ENCODE data around the gene SLC35E4.
"Not testable (repeated sequence)": the region's sequence is repeated elsewhere in the genome, so short reads cannot be mapped to it uniquely, and the experiment has no call there.

The SLC35E4 gene, protein sequence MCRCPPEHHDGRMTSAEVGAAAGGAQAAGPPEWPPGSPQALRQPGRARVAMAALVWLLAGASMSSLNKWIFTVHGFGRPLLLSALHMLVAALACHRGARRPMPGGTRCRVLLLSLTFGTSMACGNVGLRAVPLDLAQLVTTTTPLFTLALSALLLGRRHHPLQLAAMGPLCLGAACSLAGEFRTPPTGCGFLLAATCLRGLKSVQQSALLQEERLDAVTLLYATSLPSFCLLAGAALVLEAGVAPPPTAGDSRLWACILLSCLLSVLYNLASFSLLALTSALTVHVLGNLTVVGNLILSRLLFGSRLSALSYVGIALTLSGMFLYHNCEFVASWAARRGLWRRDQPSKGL

DNA sequence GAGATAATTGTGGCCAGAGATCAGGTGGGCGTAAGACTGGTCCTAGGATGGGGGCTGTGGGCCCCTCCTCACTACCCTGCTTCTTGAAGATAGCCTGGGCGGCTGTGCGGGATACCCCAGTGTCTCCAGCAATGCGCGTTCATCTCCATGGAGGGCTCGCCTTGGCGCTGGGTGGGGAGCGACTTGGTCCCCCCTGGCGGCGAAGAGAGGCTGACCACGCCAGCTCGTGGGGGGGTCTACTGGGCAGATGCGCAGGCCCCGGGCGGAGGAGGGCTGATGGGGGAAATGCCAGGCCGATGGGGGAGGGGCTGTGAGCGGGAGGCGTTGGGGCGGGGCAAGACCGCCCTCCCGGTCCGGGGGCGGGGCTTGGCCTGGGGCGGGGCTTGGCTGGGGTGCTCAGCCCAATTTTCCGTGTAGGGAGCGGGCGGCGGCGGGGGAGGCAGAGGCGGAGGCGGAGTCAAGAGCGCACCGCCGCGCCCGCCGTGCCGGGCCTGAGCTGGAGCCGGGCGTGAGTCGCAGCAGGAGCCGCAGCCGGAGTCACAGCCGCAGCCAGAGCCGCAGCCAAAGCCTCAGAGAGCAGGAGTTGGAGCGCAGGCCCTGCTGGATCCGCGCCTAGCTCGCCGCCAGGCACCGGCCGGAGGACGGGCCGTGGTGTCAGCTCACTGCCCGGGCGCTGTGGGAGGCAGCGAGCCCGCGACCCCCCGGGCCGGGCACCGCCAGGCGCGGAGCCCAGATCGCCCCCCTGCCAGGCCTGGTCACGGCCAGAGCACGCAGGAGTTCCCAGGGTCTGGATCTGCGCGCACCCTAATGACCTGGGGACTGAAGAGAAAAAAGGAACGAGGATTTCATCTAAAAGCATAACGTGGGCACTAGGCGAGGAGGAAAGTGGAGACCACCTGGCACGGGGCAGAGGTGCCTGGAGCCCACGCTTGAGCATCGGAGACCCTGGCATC lies at the start of gene SLC35E4:
SLC35E4 (plus strand) TSS at position 509 of the 953 bp plus-strand sequence. CDS start 670 bp downstream, outside the sequence.
- DNase-seq: peak; percentile 51 to 97 (median 92)

DNA sequence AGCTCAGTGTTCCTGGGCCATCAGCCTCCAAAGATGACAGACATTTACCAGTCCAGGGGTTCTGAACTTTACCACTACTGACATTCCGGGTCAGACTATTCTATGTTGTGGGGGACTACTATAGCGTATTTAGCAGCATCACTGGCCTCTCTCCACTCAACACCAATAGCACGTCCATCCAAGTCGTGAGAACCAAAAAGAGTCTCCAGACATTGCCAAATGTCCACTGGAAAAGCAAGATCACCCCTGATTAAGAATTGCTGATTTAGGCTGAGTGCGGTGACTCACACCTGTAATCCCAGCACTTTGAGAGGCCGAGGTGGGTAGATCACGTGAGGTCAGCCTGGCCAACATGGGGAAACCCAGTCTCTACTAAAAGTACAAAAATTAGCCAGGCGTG lies 49.2 kb upstream of the SLC35E4 start:
- no peak for DNase-seq

DNA sequence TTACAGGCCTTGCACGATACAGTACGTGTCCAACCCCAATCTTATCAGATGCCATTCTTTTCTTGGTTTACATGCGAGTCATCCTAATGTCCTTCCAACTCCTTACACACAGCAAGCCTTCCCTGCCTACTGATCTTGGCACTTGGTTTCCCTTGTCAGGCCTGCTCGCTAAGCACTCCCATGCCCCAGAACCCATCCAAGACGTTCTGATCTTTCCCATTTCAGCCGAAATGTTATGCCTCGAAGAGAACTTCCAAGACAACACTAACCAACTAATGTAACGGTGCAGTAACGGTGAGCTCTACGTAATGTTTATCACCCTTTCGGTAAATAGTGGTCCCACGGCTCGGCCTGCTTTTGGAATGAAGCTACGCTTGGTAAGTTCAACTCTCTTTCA lies 44.4 kb upstream of the SLC35E4 start:
- DNase-seq: peak in 1 of 58 donors; percentile 23

DNA sequence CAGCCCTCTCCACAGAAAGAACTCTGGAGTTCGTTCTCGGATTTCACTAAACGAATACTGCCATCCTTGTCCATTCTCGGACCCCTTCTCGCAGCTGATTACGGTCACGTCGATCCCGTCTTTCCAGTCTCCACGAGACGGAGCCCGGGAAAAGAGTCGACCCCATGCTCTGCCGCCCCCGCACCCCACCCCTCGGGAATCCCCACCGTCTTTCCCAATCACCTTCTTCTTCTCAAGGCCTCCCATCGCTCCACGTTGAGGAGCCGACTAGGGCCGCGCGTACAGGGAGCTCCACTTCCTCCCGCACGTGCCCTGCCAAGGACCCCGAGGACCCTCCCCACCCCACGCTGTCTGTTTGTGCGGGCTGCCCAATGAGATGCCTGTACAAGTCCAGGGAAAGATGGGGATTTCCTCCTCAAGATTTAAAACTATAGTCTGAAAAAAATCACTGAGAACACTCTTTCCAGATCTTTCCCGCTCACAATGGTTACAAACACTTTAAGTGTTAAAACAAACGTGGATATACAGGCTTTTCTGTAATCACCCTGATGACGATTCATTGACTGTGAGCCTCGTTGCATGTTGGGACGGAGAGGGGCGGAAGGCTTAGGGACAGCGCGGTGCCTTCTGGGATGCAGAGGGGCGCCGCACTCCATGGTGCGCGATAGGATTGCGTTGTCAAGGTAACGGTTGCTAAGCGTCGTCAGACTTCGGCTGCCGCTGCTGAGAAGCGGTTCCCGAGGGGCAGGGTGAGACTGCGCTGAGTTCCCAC lies 43.8 kb upstream of the SLC35E4 start, which contains the start of gene PES1:
PES1 (minus strand) TSS at position 323 of the 772 bp plus-strand sequence; CDS start at position 246, 77 bp downstream.
- DNase-seq: peak; percentile 60 to 97 (median 91)

DNA sequence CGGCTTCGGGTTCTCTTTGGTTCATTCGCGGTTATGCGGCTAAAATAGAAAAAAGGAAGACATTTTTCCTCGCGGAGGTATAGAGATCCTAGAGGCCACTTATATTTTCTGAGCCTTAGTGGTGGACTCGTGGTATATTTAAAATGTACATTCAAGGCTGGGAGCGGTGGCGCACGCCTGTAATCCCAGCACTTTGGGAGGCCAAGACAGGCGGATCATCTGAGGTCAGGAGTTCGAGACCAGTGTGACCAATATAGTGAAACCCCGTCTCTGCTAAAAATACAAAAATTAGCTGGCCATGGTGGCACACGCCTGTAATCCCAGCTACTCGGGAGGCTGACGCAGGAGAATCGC lies 43.2 kb upstream of the SLC35E4 start:
- DNase-seq: not testable (repeated sequence)

DNA sequence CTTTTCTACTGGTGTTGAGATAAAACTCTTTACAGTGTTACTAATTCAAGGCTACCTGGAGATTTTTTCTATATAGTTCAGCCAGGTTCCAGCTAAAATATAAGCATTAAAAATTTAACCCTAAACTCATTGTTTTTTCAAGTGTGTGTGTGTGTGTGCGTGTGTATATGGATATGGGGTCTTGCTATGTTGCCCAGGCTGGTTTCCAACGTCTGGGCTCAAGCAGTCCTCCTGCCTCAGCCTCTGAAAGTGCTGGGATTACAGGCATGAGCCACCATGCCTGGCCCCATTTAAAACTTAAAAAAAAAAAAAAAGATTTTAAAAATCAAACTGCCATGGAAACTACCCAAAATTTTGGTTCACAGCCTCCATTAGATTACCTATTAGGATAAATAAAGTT lies 39.4 kb upstream of the SLC35E4 start:
- no peak for DNase-seq

DNA sequence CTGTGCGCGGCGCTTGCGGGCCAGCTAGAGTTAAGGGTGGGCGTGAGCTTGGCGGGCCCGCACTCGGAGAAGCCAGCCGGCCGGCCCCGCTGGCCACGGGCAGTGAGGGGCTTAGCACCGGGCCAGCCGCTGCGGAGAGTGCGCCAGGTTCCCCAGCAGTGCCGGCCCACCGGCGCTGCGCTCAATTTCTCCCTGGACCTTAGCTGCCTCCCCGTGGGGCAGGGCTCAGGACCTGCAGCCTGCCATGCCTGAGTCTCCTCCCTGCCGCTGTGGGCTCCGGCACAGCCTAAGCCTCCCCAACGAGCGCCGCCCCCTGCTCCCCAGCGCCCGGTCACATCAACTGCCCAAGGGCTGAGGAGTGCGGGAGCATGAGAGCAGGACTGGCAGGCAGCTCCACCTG lies 38.7 kb upstream of the SLC35E4 start:
- DNase-seq: no peak

DNA sequence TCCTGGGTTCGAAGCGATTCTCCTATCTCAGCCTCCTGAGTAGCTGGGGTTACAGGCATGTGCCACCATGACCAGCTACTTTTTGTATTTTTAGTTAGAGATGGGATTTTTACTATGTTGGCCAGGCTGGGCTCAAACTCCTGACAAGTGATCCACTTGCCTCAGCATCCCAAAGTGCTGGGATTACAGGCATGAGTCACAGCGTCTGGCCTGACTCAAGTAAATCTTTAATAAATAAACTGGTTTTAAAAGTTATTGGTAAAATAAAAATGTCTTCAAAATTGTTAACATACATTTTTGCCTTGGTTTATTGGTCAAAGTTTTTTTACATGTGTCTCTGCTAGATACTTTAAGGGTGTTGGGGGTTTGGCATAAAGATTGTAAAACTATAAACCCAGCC lies 36.6 kb upstream of the SLC35E4 start:
- no peak for DNase-seq

DNA sequence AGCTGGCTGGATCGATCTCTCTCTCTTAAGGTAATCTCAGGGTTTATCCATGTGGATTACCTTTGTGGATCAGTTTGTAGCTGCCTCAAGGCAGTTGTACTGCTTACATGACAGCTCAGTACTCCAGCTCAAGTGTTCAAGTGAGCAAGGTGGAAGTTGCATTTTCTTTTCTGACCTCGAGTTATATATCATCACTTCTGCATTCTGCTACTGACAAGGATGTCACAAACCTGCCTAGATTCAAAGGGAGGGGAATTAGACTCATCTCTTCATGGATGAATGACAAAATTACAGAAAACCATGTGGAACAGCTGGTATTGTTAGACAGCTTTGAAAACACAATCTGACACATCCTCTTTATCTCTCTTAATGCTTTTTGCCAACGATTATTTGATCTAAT lies 34.7 kb upstream of the SLC35E4 start:
- no peak for DNase-seq

DNA sequence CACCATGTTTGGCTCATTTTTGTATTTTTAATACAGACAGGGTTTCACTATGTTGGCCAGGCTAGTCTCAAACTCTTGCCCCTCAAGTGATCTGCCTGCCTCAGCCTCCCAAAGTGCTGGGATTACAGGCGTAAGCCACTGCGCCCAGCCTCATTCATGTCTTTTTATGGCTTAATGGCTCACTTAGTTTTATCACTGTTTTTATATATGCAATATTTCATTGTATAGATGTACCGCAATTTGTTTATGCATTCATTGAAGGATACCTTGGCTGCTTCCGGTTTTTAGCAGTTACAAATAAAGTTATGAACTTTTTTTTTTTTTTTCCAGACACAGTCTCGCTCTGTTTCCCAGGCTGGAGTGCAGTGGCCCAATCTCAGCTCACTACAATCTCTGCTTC lies 34.1 kb upstream of the SLC35E4 start:
- no peak for DNase-seq

DNA sequence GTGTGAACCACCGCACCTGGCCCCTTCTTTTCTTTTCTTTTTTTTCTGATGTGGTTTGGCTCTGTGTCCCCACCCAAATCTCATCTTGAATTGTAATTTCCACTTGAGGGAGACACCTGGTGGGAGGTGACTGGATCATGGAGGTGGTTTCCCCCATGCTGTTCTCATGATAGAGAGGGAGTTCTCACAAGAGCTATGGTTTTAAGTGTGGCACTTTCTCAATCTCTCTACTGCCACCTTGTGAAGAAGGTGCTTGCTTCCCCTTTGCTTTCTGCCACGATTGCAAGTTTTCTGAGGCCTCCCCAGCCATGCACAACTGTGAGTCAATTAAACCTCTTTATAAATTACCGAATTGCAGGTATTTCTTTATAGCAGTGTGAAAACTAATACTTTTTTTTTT lies 33.5 kb upstream of the SLC35E4 start:
- DNase-seq: peak in 1 of 58 donors; percentile 37

DNA sequence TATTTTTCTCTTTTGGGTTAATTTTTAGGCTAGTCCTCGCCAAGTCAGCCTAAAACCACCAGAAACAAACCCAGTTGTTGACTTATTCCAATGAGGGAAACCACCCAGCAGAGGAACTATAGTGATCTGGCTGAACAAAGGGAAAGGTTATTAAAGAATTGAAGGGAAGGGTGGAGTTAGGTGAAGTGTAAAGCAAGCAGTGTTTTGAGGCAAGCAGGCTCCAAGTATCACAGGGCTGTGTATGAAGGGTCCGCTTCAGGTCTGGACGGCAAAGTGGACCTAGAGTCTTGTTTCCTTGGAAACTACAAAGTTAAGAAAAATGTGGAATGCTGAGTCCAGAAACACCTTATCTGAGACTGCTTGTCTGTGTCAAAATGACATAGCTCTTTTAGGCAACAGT lies 31.8 kb upstream of the SLC35E4 start:
- no peak for DNase-seq

DNA sequence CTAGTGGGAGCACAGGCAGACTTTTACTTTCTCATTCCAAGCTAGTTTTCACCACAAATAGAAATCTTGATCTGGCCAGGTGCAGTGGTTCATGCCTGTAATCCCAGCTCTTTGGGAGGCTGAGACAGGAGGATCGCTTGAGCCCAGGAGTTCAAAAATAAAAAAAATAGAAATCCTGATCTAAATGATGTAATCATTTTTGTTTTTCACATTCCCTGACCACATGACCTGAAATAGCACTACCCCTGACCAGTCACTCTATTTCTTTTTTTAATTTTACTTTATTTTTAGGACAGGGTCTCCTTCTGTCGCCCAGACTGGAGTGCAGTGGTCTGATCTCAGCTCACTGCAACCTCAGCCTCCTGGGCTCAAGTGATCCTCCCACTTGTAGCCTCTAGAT lies 30.9 kb upstream of the SLC35E4 start:
- no peak for DNase-seq

DNA sequence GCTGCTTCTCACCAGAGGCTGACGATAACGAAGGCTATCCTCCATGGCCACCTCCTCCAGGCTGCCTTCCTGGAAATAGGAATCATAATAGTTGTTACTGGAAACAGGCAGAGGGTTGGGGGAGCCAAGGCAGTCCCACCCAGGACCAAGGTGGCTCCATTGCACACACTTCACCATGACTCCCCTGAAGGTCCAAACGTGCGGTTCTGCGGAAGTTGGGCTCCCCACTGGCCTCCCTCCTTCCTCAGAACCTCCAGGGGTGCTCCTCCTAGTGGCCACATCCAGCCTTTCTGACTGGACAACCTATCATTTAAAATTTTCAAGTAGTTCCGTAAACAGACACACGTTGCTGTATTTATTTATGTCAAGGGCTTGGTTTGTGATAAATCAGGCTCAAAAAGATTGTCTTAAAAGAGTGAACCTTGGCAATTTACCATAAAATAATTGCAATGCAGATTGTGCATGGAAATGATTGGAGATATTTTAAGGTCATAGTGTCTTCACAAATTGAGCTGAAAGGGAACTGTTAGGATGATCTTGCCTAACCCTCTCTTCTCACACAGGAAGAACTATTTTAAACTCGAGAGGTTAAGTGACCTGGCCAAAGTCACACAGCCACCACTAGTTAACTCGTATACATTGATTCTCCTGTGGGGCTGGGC lies 30.0 kb upstream of the SLC35E4 start:
- DNase-seq: peak in 17 of 58 donors; percentile 0 to 36 (median 15)

DNA sequence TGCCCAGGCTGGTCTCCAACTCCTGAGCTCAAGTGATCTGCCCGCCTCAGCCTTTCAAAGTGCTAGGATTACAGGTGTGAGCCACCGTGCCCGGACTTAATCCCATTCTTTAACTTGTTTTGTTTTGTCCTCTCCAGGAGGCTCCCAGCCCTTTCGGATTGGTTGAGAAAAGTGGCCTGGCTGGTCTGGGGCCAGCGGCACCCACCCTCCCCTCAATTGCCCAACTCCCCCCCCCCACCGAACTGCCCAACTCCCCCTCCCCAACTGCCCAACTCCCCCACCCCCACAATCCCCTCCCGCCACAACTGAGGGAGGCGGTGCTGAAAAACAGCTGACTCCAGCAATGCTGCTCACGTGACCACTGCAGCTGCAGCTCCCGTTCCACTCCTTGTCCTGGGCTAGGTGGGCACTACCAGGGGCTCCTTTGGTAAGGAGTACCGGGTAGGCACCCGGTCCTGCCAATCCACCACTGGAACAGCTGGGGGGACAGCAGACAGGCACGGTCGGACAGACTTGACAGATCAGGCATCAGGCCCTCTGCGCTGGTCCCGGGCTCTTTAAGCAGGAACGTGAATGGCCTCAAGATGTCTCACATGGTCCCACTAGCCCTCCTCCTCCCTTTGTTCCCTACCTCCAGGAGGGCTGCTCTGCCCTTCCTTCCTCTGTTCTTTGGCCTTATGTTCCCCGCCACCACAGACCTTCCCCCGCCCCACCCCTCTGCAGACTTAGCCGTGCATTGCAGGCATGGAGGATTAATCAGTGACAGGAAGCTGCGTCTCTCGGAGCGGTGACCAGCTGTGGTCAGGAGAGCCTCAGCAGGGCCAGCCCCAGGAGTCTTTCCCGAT lies 28.9 kb upstream of the SLC35E4 start, which contains the start of gene TCN2:
TCN2 (plus strand) TSS at position 720 of the 845 bp plus-strand sequence. CDS start 158 bp downstream, outside the sequence.
- DNase-seq: peak in 56 of 58 donors; percentile 13 to 86 (median 66)

DNA sequence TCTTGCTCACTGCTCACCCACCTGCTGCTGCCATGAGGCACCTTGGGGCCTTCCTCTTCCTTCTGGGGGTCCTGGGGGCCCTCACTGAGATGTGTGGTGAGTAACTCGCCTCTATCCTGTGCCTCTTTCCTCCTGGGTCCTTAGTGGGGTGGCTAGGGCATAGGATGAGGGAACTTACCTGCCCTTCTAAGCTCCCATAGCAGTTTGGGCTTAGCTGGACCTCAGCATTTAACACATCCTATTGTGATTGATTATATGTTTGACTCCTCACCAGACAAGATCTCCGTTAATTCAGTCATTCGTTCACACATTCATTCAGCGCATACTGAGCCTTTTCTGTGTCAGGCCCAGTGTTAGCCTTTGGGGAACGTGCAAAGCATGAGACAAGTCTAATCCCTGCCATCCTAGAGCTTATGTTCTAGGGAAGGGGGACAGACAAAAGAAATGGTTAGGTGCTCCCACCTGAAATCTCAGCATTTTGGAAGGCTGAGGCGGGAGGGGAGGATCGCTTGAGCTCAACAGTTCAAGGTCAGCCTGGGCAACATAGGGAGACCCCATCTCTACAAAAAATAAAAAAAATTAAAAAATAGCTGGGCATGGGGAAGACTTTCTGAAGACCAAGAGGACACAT lies 28.2 kb upstream of the SLC35E4 start:
- DNase-seq: no peak

DNA sequence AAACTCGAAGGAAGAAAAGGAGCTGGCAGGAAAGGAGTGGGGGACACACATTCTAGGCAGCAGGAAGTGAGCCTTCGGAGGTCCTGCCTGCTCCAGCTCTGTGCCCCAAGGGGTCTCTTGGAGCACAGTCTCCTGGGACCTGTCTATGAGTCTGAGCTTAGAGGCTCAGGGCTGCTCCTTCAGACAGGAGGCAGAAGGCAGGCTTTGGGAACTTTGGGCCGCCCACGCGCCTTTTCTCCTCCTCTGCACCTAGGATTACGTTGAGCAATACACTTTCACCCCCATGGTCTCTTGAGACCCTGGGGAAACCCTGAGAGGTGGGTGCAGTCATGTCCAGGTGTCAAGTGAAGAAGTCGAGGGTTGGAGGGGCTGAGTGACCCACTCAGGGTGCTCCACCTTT lies 27.6 kb upstream of the SLC35E4 start:
- no peak for DNase-seq

DNA sequence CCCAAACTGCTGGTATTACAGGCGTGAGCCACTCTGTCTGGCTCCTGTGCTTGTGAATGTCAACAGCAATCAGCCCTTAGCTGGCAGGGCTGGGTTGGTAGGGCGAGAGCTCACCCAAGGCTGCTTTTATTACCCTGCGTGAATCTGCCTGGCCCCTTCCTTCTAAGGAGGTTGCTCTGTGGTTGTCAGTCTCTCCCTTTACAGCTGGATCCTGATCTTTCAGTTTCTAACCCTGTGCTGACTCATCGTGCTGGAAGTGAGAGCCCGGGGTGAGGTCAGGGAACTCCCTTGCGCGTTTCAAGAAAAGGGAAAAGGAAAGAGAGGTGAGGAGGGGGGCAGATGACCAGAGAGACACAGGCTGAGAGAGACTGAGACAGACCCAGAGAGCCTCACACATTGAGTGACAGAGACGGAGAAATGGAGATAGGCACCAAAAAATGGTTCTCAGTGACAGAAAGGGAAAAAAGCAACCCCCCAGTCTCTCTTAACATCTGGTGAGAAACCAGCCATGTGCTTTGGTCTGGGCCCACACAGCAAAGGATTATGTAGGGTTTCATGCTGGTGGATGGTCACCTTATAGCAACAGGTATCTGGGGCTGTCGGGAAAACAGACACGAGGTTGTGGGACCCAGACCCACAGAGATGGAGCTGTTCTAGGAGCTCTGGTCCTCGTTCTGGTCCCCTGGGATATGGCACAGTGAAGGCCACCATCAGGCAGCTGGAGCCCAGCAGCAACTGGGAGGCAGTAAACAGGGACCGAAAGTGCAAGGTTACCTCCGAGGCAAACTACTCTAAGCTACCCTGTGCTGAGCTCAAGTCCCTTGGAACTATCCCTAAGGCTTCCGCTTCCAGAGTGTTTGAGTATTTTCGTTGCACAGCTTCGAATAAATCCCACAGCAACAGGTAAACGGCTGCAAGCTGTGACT lies 26.1 kb upstream of the SLC35E4 start:
- DNase-seq: peak in 6 of 58 donors; percentile 5 to 16 (median 10)
